HepG2 (cell line): ENCODE measurements around the gene NAMPT. TPM values are rescaled to one million over a fixed set of nuclear protein-coding genes. Genes with fewer than 3 reads are reported as not detected.

Experiments used
- ARID3A ChIP-seq: IDR thresholded peaks from 2 replicates; pipeline ENCODE4 v1.6.1; 2012; ENCODE audit warnings: low read depth, low read length, improper control_type of control experiment
- GATAD1 ChIP-seq: IDR thresholded peaks from 2 replicates; pipeline ENCODE4 v1.6.1; 2016; ENCODE audit warnings: missing genetic modification reagents, missing compliant biosample characterization
- GMEB1 ChIP-seq: sonication (generic); formaldehyde crosslinking; IDR thresholded peaks from 2 replicates; pipeline ENCODE4 v1.5.1; 2020; ENCODE audit warnings: missing genetic modification reagents, mild to moderate bottlenecking, borderline replicate concordance
- HOXA3 ChIP-seq: sonication (generic); formaldehyde crosslinking; IDR thresholded peaks from 2 replicates; pipeline ENCODE4 v1.5.0; 2020; ENCODE audit warnings: missing genetic modification reagents
- IRX3 ChIP-seq: sonication (generic); formaldehyde crosslinking; IDR thresholded peaks from 2 replicates; pipeline ENCODE4 v1.8.1; 2023; ENCODE audit warnings: mild to moderate bottlenecking, low read depth, missing genetic modification reagents, borderline replicate concordance
- KMT2B ChIP-seq: IDR thresholded peaks from 2 replicates; pipeline ENCODE4 v1.6.1; 2016; ENCODE audit warnings: missing genetic modification reagents, missing compliant biosample characterization
- LBX2 ChIP-seq: sonication (generic); formaldehyde crosslinking; IDR thresholded peaks from 2 replicates; pipeline ENCODE4 v1.5.0; 2020; ENCODE audit warnings: missing genetic modification reagents, mild to moderate bottlenecking, borderline replicate concordance
- SNRNP70 ChIP-seq: fragments of 200-400 bp; formaldehyde crosslinking; IDR thresholded peaks from 2 replicates; pipeline ENCODE4 v1.6.1; 2017; ENCODE audit warnings: mild to moderate bottlenecking, low read depth, low read length, moderate library complexity
- SP2 ChIP-seq: sonication (generic); formaldehyde crosslinking; IDR thresholded peaks from 2 replicates; pipeline ENCODE4 v1.5.1; 2020; ENCODE audit warnings: mild to moderate bottlenecking, missing genetic modification reagents
- TOE1 ChIP-seq: sonication (generic); formaldehyde crosslinking; IDR thresholded peaks from 2 replicates; pipeline ENCODE4 v1.4.0; 2020; ENCODE audit warnings: mild to moderate bottlenecking, missing genetic modification reagents
- ZBTB38 ChIP-seq: sonication (generic); formaldehyde crosslinking; IDR thresholded peaks from 2 replicates; pipeline ENCODE4 v1.5.1; 2020; ENCODE audit warnings: mild to moderate bottlenecking, missing genetic modification reagents
- ZNF121 ChIP-seq: sonication (generic); formaldehyde crosslinking; IDR thresholded peaks from 2 replicates; pipeline ENCODE4 v1.5.0; 2020; ENCODE audit warnings: mild to moderate bottlenecking, missing genetic modification reagents
- ZNF17 ChIP-seq: sonication (generic); formaldehyde crosslinking; IDR thresholded peaks from 2 replicates; pipeline ENCODE4 v1.5.0; 2020; ENCODE audit warnings: mild to moderate bottlenecking, missing genetic modification reagents
- ZNF329 ChIP-seq: sonication (generic); formaldehyde crosslinking; IDR thresholded peaks from 2 replicates; pipeline ENCODE4 v1.9.0; 2021; ENCODE audit warnings: low read depth, mild to moderate bottlenecking, missing genetic modification reagents
- ZNF331 ChIP-seq: sonication (generic); formaldehyde crosslinking; IDR thresholded peaks from 2 replicates; pipeline ENCODE4 v1.4.0; 2020; ENCODE audit warnings: missing genetic modification reagents
- ZNF546 ChIP-seq: sonication (generic); formaldehyde crosslinking; conservative IDR thresholded peaks from 2 replicates; pipeline ENCODE4 v1.8.1; 2023; ENCODE audit warnings: mild to moderate bottlenecking, missing genetic modification reagents
- ZNF557 ChIP-seq: sonication (generic); formaldehyde crosslinking; IDR thresholded peaks from 2 replicates; pipeline ENCODE4 v1.4.0; 2020; ENCODE audit warnings: missing genetic modification reagents
- ZNF816 ChIP-seq: sonication (generic); formaldehyde crosslinking; IDR thresholded peaks from 2 replicates; pipeline ENCODE4 v1.8.0; 2022; ENCODE audit warnings: missing genetic modification reagents, mild to moderate bottlenecking, borderline replicate concordance
- ZNF841 ChIP-seq: sonication (generic); formaldehyde crosslinking; IDR thresholded peaks from 2 replicates; pipeline ENCODE4 v1.8.1; 2023; ENCODE audit warnings: missing genetic modification reagents, borderline replicate concordance
- polyA plus RNA-seq, 8 experiments: library from polyadenylated mRNA; depleted of rRNA in 3 of 8; stranded (reverse) in 7 of 8; unstranded in 1 of 8; fragments of >200 nt; fragmentation: Illumina TruSeq in 4 of 8; extraction: Trizol in 4 of 8; gene quantifications; 2 replicates each; pipeline versions ENCODE4 v1.2.1 to v1.2.3, GENCODE V29; 2011 to 2016; ENCODE audit warnings: low read depth in 4 of 8, missing spikeins in 1 of 8, mixed read lengths in 1 of 8; ENCODE audit not compliant: insufficient read depth in 1 of 8
- total RNA-seq, 5 experiments: library from RNA; depleted of rRNA; stranded (reverse); fragments of >200 nt; fragmentation: Illumina TruSeq; extraction: Trizol; gene quantifications; 2 replicates each; pipeline ENCODE4 v1.2.3, GENCODE V29; 2016; ENCODE audit warnings: low read depth in 1 of 5
- TF ChIP-seq, protein P1 (sequence below): IDR thresholded peaks from 2 replicates; pipeline ENCODE4 v1.6.1; 2016; ENCODE audit warnings: low read depth, control low read depth
- TF ChIP-seq, protein P2 (sequence below): sonication (generic); formaldehyde crosslinking; conservative IDR thresholded peaks from 2 replicates; pipeline ENCODE4 v1.4.0; 2020; ENCODE audit warnings: missing genetic modification reagents
- TF ChIP-seq, protein P3 (sequence below): sonication (generic); formaldehyde crosslinking; IDR thresholded peaks from 2 replicates; pipeline ENCODE4 v1.5.0; 2020; ENCODE audit warnings: missing genetic modification reagents

The NAMPT gene
- total and polyA plus RNA-seq, 2 of the 13 experiments (the other 11 are each of a cell fraction or from before 2014, with no cell fraction given) = 15.8 to 67.7 TPM

DNA sequence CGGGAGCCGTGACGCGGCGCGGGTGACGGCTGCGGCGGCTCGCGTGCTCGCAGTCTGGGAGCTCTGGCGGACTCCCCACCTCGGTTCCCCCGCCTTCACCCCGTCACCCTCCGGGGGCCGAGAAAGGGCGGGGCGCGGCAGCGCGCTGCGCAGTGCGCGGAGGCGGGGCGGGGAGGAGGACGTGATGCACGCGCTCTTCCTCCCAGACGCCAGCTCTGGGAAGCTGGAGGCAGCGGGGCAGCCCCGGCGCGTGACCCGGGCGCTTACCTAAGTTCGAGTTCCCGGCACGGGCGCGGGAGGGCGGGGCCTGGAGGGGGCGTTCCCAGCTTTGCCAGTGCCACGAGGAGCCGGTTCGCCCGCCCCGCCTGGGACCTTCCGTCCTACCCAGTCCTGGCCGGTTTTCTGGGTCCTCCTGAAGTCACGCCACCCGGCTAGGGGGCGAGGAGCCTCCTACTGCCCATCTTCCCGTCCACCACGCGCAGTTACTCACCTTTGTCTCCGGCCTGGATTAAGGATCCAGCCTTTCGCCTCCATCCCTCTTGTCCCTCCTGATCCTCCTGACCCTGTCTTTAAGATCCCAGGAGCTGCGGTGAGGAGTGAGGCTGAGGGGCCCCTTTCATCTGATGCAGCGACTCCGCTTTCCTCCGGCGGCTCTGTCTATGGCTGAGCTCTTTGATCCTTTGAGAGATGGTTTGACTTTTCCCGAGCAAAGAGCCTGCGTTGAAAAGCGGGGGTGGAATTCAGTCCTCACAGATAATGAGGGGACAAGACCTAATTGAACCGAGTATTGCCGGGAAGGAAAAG is 470 bp upstream of the NAMPT start (continued):
- peak; percentile 86 for TF ChIP-seq GMEB1 (CRISPR knock-in tag)
- TF ChIP-seq ZBTB38 (CRISPR knock-in tag) = peak; percentile 70; the same call in 1 of the 2 replicates
- no peak for TF ChIP-seq ZNF329
- 0 out of 2 replicates have a peak, but pooled peaks have one; percentile 31 for TF ChIP-seq ZNF121 (CRISPR knock-in tag)
- TF ChIP-seq ZNF841 (CRISPR knock-in tag) = no peak
- no peak for TF ChIP-seq SP2
- peak; percentile 77; the same call in 1 of the 2 replicates for TF ChIP-seq ZNF816 (CRISPR knock-in tag)
- 0 out of 2 replicates have a peak, but pooled peaks have one; percentile 64 for TF ChIP-seq GATAD1 (CRISPR knock-in tag)
- TF ChIP-seq ZNF17 (CRISPR knock-in tag) = no peak
- no peak for TF ChIP-seq SNRNP70
- peak; percentile 47 for TF ChIP-seq ZNF546 (CRISPR knock-in tag)
- no peak for TF ChIP-seq ARID3A
- no peak for TF ChIP-seq TOE1 (CRISPR knock-in tag)
- no peak for TF ChIP-seq LBX2 (CRISPR knock-in tag)
- TF ChIP-seq, protein P1, sequence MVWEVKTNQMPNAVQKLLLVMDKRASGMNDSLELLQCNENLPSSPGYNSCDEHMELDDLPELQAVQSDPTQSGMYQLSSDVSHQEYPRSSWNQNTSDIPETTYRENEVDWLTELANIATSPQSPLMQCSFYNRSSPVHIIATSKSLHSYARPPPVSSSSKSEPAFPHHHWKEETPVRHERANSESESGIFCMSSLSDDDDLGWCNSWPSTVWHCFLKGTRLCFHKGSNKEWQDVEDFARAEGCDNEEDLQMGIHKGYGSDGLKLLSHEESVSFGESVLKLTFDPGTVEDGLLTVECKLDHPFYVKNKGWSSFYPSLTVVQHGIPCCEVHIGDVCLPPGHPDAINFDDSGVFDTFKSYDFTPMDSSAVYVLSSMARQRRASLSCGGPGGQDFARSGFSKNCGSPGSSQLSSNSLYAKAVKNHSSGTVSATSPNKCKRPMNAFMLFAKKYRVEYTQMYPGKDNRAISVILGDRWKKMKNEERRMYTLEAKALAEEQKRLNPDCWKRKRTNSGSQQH (CRISPR knock-in tag) = peak; percentile 72; the same call in 1 of the 2 replicates
- TF ChIP-seq IRX3 (CRISPR knock-in tag) = no peak
- TF ChIP-seq KMT2B (CRISPR knock-in tag) = peak; percentile 65
- TF ChIP-seq ZNF557 (CRISPR knock-in tag) = no peak
- TF ChIP-seq, protein P2, sequence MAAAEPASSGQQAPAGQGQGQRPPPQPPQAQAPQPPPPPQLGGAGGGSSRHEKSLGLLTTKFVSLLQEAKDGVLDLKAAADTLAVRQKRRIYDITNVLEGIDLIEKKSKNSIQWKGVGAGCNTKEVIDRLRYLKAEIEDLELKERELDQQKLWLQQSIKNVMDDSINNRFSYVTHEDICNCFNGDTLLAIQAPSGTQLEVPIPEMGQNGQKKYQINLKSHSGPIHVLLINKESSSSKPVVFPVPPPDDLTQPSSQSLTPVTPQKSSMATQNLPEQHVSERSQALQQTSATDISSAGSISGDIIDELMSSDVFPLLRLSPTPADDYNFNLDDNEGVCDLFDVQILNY (CRISPR knock-in tag) = no peak
- TF ChIP-seq HOXA3 (CRISPR knock-in tag) = peak; percentile 53; the same call in 1 of the 2 replicates
- TF ChIP-seq, protein P3, sequence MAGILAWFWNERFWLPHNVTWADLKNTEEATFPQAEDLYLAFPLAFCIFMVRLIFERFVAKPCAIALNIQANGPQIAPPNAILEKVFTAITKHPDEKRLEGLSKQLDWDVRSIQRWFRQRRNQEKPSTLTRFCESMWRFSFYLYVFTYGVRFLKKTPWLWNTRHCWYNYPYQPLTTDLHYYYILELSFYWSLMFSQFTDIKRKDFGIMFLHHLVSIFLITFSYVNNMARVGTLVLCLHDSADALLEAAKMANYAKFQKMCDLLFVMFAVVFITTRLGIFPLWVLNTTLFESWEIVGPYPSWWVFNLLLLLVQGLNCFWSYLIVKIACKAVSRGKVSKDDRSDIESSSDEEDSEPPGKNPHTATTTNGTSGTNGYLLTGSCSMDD (CRISPR knock-in tag) = no peak
- TF ChIP-seq ZNF331 (CRISPR knock-in tag) = peak; percentile 45; the same call in 1 of the 2 replicates
